ENCODE data around the gene NPR2.

The NPR2 gene

DNA sequence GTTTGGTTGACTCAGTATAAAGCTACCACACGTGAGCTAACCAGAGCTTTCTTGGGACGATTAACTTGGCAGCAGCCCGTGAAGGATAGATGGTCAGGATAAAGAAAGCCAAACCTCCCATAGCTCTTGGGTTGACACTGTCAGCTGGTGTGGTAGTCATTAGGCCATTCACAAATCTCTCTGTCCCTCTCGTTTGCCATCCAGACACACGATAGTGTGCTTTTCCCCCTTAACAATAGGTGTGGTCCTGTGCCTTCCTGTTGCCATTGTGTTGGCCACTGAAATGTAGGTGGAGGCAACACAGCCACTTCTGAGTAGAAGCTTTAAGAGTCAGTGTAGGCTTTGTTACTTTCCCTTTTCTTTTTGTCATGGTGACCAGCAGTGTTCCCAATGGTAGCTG lies 67.1 kb downstream of the NPR2 start:
- DNase-seq (ENCODE audit: low spot score), result no peak

Data from NAMALWA (cell line).